IPS-18c (cell line): ENCODE results near the gene INPP5A.

Source experiments
- H3K4me3 ChIP-seq: 2 replicates; pipeline ENCODE4 v1.7.0; 2013; ENCODE audit warnings: low read depth, mild to moderate bottlenecking, low read length, moderate library complexity; ENCODE audit not compliant: insufficient read depth
- H3K9me3 ChIP-seq: one replicate; pipeline ENCODE4 v1.6.1; 2013; ENCODE audit warnings: mild to moderate bottlenecking, low read length, moderate library complexity; ENCODE audit not compliant: control insufficient read depth, insufficient read depth

INPP5A gene

DNA sequence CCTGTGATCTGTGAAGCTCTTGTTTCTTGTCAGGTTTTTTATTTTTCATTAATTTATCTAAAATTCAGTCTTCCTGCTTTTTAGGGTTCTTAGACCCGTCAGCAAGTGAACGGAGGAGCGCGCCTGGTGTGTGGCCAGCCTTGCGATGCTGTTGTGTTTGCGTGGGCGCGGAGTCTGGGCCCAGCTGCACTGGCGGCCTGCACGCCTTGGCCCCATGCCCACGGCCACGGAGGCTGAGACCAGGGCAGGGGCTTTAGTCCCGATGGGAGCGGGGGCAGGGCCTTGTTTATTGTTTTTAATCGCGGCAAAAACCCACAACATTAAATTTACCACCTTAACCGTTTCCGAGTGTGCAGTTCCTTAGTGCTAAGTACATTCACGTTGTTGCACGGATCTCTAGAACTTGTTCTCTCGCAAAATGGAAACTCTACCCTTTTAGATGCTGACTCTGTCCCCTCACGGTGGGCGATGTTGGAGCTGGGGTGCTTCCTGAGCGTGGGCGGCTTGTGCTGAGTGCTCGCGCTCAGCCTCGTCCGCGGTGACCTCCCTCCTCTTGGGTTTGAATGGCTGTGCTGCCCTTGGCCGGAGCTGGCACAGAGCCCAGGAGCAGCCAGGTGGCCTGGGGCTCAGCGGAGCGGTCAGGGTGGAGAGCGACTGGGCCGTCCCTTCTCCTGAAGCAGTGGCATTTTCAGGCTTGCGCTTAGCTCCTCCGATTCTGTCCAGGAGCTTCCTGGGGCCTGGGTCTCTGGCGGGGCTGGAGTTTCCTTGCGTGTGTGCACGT is 69.1 kb downstream of the INPP5A start:
- Histone ChIP-seq H3K9me3 (no peaks in the 10 kb centered on the region), H3K4me3 (no peak overlapping the region)

DNA sequence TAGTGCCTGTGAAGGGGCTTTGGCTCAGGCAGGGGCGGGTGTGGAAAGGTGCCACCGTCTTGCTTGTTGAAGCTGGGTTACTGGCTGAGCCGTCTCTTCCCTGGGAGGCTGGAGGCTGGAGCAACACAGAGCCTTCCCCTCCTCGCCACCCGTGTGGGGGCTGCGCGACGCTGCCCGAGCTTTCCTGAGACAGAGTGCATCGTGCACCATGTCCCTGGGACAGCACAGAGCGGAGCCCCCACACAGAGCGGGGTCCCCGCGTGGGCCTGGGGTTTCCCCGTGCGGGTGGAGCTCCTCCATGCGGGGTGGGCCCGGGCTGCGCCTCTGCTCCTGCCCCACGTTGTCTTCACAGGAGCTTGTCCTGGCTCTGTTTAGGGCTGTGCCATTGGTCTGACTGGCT is 69.9 kb downstream of the INPP5A start:
- H3K9me3 ChIP-seq, result no peaks in the 10 kb centered on the region
- no peak overlapping the region for H3K4me3 ChIP-seq

DNA sequence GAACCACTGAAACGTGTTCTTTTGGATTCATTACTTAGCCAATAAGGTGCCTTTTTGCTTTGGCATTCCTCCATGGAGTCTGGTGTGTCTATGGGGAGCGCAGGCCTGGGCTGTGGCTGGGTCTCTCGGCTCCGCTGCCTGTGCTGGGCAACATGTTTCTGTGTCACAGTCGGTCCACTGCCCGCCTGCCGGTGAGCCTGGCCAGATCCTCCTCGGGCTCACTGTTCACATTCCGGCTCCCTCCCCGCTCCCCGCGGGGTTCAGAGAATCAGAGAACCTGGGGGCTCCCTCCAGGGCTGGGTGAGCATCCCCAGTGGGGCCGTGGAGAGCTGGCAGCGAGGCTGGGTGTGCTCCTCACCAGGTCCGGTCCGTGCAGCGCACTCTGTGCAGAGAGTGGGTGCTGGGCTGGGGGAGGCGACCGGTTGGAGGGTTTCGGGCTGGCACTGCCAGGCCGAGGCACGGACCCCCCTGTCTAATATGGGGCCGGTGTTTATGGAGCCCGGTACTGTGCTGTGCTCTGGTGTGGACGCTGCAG is 70.4 kb downstream of the INPP5A start:
- no peak overlapping the region for H3K4me3 ChIP-seq
- no peaks in the 10 kb centered on the region for H3K9me3 ChIP-seq

DNA sequence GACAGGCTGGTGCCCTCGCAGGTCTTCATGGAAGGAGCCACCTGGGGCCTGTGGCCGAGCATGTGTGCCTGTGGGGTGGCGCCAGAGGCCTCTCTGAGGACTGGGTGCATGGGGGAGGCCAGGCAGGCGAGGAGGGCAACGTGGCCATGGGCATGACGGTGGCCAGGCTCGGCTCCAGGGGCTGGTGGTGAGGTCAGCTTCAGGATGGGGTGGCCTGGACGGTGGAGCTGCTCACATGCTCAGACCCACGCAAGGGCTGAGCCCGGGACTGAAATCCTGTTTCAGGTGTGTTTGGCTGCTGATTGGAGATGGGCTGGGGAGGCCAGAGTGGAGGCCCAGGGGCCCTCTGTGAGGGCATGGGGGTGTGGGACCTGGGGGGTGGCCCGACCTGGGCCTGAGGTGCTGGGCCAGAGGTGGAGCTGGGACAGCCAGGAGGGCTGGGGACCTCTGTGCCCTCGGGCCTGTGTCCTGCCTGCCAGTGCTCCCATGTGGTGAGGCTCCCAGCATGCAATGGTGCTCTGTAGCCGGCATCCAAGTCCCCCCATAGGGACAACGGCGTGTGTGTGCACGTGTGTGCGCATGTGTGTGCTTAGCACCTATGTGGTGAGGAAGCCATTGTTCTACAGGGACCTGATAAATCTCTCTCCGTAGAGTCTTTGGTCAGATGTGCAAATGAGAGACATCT is 71.1 kb downstream of the INPP5A start:
- Histone ChIP-seq H3K9me3 (no peaks in the 10 kb centered on the region), H3K4me3 (no peak overlapping the region)

DNA sequence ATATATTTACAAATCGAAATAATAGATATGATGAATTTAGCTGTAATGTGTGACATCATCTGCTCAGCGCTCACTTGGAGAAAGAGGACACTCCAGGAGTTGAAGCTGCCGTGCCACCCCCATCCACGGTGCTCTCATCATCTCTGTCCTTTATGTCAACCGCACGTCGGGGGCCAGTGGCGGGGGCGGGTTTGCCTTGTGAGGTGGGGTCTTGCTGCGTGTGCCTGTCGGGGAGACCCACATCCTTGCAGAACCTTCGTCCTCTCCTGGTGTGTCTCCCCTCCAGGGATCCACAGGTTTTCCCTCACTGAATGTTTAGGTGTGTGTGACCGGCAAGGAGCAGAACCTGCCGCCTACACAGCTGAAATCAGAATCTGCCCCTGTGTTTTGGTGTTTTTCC is 71.6 kb downstream of the INPP5A start:
- H3K4me3 ChIP-seq, result no peak overlapping the region
- H3K9me3 ChIP-seq, result no peaks in the 10 kb centered on the region

DNA sequence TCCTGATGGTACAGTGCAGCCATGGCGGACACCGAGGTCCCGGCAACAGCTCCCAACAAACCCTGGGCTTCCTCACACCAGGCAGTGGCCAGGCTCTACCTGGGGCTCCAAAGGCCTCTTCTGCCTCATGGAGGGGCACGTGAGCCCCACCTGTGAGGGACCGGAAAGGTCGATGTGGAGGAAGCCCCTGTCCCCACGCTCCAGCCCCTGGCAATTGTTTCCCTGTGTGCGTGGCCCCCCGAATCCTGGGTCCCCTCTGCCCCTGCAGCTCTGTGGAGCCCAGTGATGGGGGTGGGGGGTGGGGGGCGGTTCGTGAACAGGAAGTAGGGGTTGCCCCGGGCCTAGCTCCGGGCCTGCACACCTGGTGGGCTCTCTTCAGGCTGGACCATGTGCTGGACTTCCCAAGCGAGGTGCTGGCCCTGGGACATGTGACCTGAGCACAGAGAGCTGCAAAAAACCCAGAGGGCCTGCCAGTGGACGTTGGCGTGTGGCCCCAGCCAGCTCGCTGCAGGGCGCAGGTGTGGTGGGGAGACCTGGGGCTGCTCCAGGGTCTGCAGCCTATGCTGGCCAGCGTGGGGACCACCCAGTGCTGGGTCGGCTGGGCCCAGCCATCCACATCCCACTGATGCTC is 72.6 kb downstream of the INPP5A start:
- H3K4me3 ChIP-seq, result no peak overlapping the region
- no peaks in the 10 kb centered on the region for H3K9me3 ChIP-seq

DNA sequence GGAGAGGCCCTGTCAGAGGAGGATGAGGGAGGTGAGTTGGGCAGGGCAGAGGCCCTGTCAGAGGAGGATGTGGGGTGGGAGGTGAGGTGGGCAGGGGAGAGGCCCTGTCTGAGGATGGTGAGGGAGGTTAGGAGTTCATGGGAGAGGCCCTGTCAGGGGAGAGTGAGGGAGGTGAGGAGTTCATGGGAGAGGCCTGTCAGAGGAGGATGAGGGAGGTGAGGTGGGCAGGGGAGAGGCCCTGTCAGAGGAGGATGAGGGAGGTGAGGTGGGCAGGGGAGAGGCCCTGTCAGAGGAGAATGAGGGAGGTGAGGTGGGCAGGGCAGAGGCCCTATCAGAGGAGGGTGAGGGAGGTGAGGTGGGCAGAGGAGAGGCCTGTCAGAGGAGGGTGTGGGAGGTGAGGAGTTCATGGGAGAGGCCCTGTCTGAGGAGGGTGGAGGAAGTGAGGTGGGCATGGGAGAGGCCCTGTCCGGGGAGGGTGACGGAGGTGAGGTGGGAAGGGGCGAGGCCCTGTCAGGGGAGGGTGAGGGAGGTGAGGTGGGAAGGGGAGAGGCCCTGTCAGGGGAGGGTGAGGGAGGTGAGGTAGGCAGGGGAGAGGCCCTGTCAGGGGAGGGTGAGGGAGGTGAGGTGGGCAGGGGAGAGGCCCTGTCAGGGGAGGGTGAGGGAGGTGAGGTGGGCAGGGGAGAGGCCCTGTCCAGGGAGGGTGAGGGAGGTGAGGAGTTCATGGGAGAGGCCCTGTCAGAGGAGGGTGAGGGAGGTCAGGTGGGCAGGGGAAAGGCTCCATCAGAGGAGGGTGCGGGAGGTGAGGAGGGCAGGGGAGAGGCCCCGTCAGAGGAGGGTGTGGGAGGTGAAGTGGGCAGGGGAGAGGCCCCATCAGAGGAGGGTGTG is 73.7 kb downstream of the INPP5A start:
- H3K9me3 ChIP-seq, result no peaks in the 10 kb centered on the region
- H3K4me3 ChIP-seq, result no peak overlapping the region

DNA sequence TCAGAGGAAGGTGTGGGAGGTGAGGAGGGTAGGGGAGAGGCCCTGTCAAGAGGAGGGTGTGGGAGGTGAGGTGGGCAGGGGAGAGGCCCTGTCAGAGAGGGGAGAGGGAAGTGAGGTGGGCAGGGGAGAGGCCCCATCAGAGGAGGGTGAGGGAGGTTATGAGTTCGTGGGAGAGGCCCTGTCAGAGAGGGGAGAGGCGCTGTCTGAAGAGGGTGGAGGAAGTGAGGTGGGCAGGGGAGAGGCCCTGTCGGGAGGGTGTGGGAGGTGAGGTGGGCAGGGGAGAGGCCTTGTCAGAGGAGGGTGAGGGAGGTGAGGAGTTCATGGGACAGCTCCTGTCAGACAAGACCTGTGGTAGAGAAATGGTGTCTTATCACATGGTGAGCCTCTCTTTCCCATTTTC is 74.4 kb downstream of the INPP5A start:
- Histone ChIP-seq H3K9me3 (no peaks in the 10 kb centered on the region), H3K4me3 (no peak overlapping the region)

DNA sequence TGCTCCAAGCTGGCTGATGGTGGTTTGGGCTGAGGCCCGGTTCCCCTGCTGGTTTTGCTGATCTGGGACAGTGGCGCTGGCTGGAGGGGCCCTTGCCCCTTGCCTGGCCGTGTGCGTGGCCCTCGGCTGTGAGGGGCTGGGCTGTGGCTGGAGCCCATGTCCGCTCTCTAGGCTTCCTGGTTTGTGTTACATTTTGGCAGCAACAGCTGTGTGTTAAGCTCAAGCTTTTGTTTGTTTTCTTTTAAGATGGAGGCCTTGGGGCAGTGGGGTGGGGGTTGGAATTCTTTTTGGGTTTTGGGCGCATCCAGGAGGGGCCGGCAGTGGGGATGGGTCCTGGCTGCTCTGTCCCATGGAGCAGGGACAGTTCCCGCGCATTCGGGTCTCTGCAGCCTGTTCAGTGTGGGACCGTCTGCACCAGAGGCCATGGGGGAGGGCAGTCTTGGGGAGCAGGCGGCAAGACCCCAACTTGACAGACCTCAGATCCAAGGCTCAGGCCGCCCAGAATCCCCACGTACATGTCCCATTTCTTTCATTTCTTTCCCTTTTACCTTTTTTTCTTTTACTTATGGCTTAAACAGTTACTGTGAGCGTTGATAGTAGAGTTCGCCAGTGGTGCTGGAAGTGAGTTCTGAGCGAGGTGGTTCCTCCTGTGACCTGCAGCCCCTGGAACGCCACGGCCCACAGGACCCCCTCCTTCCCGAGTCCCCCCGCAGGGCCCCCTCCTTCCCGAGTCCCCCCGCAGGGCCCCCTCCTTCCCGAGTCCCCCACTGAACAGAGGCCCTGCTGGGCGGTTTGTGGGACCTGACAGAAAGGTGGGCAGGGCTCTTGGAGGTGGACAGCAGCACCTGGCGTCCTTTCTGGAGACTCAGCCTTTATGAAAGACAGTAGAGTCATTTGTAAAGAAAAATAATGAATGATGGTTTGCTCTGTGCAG is 75.3 kb downstream of the INPP5A start:
- Histone ChIP-seq H3K9me3 (no peaks in the 10 kb centered on the region), H3K4me3 (no peak overlapping the region)

DNA sequence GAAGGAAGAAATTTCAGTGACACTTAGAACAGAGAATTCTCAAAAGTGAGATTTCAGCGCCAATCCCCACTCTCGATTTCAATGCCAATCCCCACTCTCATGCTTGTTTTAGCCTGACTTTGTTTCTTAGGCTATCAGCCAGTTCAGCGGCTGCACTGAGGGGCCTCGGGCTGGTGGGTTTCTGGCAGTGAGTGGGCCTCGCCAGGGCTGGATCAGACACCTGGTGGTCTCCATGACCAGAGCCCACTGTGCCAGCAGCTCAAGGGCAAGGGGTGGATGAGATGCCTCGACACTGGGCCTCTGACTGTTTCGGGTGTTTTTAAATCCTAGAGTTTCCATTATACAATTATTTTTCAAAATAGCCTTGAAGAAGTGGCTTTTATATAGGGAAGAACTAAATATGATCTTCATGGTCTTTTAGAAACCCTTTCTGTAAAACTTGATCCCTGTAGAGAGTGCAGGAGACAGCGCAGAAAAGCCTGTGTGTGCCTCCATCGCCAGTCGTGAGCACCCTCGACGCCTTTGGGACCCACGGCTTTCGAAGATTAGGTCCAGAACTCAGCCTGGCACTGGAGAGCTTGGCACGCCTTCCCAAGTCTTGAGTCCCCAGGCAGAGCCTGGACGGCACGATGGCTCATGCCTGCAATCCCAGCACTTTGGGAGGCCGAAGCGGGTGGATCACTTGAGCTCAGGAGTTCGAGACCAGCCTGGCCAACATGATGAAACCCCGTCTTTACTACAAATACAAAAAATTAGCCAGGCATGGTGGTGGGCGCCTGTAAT is 76.2 kb downstream of the INPP5A start:
- Histone ChIP-seq H3K9me3 (peaks cover 1% of the 10 kb centered on the region), H3K4me3 (no peak overlapping the region)

DNA sequence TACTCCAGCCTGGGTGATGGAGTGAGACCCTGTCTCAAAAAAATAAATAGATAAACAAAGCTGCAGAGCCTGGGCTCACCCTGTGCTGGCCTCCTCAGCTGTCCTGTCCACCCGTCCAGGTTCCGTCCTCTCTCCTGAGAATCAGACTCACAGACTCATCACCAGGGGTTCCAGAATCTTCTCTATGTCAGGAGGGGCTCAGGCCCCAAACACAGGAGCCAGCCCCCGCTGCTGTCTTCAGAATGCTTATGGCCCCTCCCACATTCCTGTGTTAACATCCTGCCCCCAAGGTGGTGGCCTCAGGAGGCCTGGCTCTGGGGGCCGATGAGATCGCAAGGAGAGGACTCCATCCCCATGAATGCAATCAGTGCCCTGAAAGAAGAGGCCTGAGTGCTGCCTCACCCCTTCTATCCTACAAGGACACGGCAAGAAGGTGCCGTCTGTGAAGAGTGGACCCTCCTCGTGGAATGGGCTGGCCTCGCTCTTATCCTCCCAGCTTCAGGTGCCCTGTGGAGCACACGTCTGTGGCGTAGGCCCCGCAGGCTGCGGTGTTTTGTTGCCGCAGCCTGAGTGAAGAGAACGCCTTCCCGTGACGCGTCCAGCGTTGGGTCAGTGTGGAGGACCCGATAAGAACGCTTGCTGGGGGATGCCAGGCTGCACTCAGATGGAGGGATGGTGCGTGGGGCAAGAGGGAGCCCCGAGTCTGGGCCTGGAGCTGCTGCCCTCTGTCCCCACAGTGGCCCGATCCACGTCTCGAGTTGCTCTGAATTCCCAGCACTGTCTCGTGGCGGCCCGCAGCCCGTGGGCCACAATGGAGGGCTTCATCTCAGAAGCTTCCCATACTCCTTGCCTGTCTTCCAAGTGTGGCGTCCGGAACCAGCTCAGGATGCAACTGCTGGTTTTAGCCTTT is 77.1 kb downstream of the INPP5A start:
- H3K4me3 ChIP-seq, result no peak overlapping the region
- H3K9me3 ChIP-seq, result peaks cover 6% of the 10 kb centered on the region

DNA sequence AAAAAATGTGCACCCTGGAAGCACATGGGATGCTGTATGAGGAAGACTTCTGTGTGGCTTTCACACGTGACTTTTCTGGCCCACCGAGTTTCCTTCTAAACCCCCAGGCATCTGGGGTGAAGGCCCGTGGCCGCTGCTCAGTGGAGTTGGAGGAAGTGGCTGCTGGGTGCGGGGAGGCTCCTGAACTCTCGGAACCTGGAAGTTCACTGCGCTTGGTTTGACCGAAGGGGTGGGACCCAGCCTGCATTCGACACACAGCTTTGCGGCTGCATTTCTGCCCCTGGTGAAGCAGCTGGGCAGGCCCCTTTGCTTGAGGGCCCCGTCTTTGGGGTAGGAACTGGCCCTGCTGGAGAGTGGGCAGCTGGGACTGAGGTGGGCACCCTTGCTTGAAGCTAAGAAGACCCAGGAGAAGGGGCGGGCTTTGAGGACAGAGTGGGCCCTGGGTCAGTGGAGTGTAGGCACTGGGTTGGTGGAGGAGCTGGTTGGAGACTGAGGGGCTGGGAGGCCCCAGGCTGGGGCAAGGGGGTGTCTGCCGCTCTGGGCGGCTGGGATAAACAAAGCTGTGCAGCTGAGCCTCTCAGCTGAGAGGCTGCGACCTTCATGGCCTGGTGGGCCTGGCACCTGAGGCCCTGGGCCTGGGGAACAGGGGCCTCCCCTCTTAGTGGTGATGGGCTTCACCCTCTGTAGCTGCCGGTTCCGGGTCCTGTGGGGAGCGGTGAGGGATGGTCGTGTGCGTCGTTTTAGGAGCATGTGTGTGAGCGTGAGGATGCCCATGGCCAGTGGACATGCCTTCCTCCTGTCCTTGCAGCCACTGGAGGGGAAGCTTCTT is 78.0 kb downstream of the INPP5A start:
- Histone ChIP-seq H3K4me3 (no peak overlapping the region), H3K9me3 (peaks cover 12% of the 10 kb centered on the region)

DNA sequence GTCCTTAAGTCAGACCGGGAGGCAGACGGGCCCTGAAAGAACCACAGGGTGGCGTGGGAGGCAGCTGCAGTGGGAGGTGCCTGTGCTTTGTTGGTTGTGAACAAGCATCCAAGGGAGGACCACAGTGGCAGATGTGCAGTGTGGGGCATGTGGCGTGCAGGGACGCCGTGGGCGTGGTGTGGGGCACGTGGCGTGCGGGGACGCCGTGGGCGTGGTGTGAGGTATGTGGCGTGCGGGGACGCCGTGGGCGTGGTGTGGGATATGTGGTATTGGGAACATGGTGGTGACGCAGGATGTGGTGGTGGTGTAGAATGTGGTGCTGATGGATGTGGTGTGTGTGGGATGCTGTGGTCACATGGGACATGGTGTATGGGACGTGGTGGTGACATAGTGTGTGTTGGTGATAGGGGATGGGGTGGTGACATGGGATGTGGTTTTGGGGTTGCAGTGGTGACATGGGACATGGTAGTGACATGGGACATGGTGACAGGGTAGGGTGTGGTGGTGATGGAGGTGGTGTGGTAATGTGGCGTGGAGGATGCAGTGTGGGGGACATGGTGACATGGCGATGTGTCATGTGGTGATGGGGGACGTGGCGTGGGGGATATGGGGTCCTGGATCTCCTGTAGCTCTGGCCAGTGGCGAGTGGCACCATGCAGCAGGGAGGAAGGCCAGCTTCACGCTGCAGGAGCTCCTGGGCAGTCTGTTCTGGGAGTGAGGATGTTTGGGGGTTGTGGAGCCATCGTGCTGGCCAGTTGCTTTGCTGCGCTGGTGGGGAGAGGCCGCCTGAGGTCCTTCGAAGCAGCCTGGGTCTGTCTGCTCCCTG is 78.8 kb downstream of the INPP5A start:
- no peak overlapping the region for H3K4me3 ChIP-seq
- peaks cover 12% of the 10 kb centered on the region for H3K9me3 ChIP-seq
